Measurements from ENCODE around the gene FRMD7. TPM values are rescaled to one million over a fixed set of nuclear protein-coding genes. Genes with fewer than 3 reads are reported as not detected.

FRMD7 gene
- total RNA-seq: under 1 TPM in 1 of 4 donors, not detected in 3; 0.17 TPM

- TF ChIP-seq CTCF (IDR thresholded peaks at IDR 0.05; ENCODE audit: low read depth): no peak
Measured at GRCh38 chrX:132127743-132128142, at the start of gene FRMD7. Gene FRMD7, minus strand, starts transcription at chrX:132128020. Its CDS starts 176 bp downstream, at chrX:132127844.

- TF ChIP-seq CTCF (IDR thresholded peaks at IDR 0.05; ENCODE audit: low read depth): no peak
Measured at GRCh38 chrX:132173647-132174046, 45.8 kb upstream of the FRMD7 start.

GRCh38 chrX:132171881-132172280 lies 44.1 kb upstream of the FRMD7 start:
- TF ChIP-seq CTCF (IDR thresholded peaks at IDR 0.05; ENCODE audit: low read depth): no peak

- TF ChIP-seq CTCF (IDR thresholded peaks at IDR 0.05; ENCODE audit: low read depth): no peak
Measured at GRCh38 chrX:132171478-132171877, 43.7 kb upstream of the FRMD7 start.

GRCh38 chrX:132169554-132169953 lies 41.7 kb upstream of the FRMD7 start:
- no peak for TF ChIP-seq CTCF (IDR thresholded peaks at IDR 0.05; ENCODE audit: low read depth)

- TF ChIP-seq CTCF (IDR thresholded peaks at IDR 0.05; ENCODE audit: low read depth): no peak
Measured at GRCh38 chrX:132165651-132166050, 37.8 kb upstream of the FRMD7 start.

GRCh38 chrX:132165005-132165404 lies 37.2 kb upstream of the FRMD7 start:
- TF ChIP-seq CTCF (IDR thresholded peaks at IDR 0.05; ENCODE audit: low read depth): no peak
